Measurements from ENCODE around the gene SLC11A2.

Gene SLC11A2

GRCh38 chr12:51025836-51026638 lies at the start of gene SLC11A2:
TSS of gene SLC11A2 (minus strand) at chr12:51026384. CDS start at chr12:51010728, 15,656 bp downstream.
- DNase-seq: peak; percentile 97 to 98 (median 98)

- DNase-seq: no peak
Measured at GRCh38 chr12:51075390-51075789, 49.2 kb upstream of the SLC11A2 start.

- DNase-seq: no peak
Measured at GRCh38 chr12:51071663-51072062, 45.5 kb upstream of the SLC11A2 start.

- DNase-seq: no peak
Measured at GRCh38 chr12:51070004-51070403, 43.8 kb upstream of the SLC11A2 start.

- DNase-seq: no peak
Measured at GRCh38 chr12:51067771-51068170, 41.6 kb upstream of the SLC11A2 start.

- DNase-seq: no peak
Measured at GRCh38 chr12:51067229-51067628, 41.0 kb upstream of the SLC11A2 start.

- DNase-seq: no peak
Measured at GRCh38 chr12:51065530-51065929, 39.3 kb upstream of the SLC11A2 start.

GRCh38 chr12:51062631-51063397 lies 36.6 kb upstream of the SLC11A2 start:
- DNase-seq: no peak

GRCh38 chr12:51059086-51059485 lies 32.9 kb upstream of the SLC11A2 start:
- no peak for DNase-seq

GRCh38 chr12:51056242-51056641 lies 30.1 kb upstream of the SLC11A2 start:
- peak; percentile 32 to 57 (median 43) for DNase-seq

GRCh38 chr12:51055060-51055459 lies 28.9 kb upstream of the SLC11A2 start:
- DNase-seq: no peak

- no peak for DNase-seq
Measured at GRCh38 chr12:51051787-51052186, 25.6 kb upstream of the SLC11A2 start.

GRCh38 chr12:51049525-51049924 lies 23.3 kb upstream of the SLC11A2 start:
- no peak for DNase-seq

GRCh38 chr12:51048661-51049251 lies 22.6 kb upstream of the SLC11A2 start:
- DNase-seq: peak in 1 of 3 donors; percentile 3

GRCh38 chr12:51047655-51048540 lies 21.7 kb upstream of the SLC11A2 start, which contains the start of gene LETMD1:
TSS of gene LETMD1 (plus strand) at chr12:51048327. CDS start at chr12:51048357, 30 bp downstream.
- DNase-seq: peak; percentile 96 to 99 (median 98)

GRCh38 chr12:51036279-51036678 lies 10.1 kb upstream of the SLC11A2 start:
- peak in 1 of 3 donors; percentile 14 for DNase-seq

GRCh38 chr12:51033457-51034089 lies 7.4 kb upstream of the SLC11A2 start:
- peak in 1 of 3 donors; percentile 15 for DNase-seq

GRCh38 chr12:51033048-51033447 lies 6.9 kb upstream of the SLC11A2 start:
- no peak for DNase-seq

- peak; percentile 43 to 63 (median 48) for DNase-seq
Measured at GRCh38 chr12:51028813-51029150, 2.6 kb upstream of the SLC11A2 start.

- DNase-seq: peak; percentile 81 to 86 (median 86)
Measured at GRCh38 chr12:51028126-51028812, 2.1 kb upstream of the SLC11A2 start.

GRCh38 chr12:51027342-51027835 lies 1.2 kb upstream of the SLC11A2 start:
- DNase-seq: no peak
